ENCODE data around the gene DCANP1.

DCANP1 gene

DNA sequence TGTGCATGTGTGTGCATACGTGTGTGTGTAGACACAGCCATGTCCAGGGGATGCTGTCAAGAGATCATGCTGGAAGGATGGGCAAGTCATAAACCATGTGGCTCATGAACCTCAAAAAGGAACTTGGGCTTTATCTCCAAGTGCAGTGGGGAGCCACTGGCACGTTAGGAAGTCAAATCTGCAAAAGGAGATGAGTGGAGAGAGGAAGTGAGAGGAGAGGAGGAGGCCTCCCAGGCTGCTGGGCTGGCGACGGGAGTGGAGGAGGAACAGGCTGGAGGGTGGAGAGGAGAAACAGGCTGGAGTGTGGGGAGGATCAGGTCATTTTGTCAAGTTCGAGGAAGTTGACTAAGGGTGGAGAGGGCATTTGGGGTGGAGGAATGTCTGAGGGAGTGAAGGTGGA is 34.2 kb upstream of the DCANP1 start:
- DNase-seq (ENCODE audit: extremely low read depth in 1 of 2, low read depth in 1 of 2), result no peak

DNA sequence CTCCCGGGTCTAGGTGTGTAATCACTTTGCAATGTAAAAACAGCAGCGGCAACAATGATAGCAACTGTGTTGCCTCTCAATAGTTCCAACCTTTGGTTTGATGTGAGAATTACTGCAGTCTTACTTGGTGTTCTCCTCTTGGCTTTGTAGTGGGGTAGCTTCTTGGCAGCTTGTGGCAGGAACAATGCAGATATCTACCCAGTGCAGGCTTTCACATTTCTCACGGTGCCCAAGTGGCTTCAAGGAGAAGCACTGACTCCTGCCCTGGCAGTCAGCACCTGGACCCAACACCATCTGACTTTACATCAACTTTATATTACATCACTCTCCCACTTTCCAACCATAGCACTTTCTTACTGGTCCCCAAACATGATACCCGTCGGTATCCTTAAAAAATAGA is 33.4 kb upstream of the DCANP1 start:
- DNase-seq (ENCODE audit: extremely low read depth in 1 of 2, low read depth in 1 of 2), result no peak

DNA sequence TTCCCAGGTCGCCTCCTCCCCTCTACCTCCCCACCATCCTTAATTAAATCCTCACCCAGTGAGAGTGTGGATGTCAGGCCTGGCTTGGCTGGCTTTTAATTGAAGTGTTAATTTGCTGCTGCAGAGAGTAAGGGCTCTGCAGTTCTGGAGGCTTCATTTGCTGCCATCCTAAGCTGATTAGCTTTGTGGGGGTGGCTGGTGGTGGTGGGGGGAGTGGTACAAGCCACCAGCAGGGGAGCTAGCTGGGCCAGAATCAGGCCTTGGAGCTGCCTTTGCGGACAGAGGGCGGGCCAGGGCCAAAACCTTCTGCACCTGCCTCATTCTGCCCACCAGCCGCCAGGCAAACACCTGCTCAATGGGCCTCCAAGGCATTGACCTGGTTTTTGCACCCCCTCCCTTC is 31.8 kb upstream of the DCANP1 start:
- no peak for DNase-seq (ENCODE audit: extremely low read depth in 1 of 2, low read depth in 1 of 2)

DNA sequence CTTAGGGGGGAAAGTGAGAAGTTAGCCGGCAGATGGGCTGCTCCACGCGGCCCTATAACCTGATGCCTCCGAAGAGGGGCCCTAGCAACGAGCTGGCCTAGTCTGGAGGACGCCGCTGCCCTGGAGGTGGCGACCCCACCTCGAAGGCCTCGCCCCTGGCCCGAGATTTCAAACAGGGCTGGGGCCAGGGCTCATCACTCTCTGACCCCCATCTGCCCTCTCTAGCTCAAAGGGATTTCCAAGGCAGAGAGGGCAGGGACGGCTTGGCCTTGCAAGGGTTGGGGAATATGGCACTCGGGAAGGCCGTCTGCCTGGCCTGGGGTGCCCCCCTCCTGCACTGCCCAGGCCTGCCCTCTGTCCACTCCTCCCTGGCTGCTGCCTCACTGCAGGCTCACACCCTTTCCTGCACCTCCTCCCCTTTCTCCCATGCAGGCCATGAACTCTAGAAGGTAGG is 30.5 kb upstream of the DCANP1 start:
- DNase-seq (ENCODE audit: extremely low read depth in 1 of 2, low read depth in 1 of 2), result no peak

DNA sequence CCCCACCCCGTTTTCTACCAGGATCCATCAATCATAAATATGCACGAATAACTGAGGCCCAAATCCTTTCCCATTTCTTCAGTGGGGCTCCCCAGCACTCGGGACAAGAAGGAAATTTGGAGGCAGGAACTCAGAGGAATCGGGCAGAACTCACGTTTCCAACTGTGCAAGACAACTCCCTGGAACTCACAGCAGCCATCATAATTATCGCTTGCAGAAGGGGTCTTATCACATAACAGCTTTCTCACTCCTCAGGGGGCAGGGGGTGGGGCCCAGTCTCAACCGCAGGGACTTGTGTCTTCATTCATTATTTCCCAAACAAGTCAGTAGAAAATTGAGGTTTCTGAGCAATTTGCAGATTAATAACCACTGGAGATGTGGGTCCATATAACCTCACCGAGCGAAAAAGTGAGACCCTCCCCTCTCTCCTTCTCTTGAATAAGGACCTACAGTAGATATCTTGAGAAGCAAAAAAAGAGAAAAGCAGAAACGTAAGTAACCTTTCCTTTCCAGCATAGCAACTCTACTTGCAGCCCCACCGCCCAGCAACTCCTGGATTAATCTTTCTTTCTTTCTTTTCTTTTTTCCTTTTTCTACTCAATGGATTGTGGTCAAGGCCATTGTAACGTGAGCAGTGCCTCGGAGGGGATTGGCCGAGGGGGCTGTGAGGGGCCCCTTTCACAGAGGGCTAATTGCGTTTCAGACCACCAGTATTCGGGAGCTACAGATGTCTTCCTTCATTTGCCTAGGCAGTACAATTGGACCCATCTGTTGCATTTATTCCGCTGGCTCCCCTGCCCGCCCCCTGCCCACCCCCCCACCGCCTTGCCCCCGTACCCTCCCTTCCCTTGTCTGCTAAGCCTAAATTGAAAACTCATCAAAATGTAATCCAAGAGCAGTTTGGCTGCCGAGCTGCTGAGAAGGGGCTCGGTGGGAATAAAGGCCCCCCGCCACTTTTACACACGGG is 29.8 kb upstream of the DCANP1 start:
- no peak for DNase-seq (ENCODE audit: extremely low read depth in 1 of 2, low read depth in 1 of 2)

DNA sequence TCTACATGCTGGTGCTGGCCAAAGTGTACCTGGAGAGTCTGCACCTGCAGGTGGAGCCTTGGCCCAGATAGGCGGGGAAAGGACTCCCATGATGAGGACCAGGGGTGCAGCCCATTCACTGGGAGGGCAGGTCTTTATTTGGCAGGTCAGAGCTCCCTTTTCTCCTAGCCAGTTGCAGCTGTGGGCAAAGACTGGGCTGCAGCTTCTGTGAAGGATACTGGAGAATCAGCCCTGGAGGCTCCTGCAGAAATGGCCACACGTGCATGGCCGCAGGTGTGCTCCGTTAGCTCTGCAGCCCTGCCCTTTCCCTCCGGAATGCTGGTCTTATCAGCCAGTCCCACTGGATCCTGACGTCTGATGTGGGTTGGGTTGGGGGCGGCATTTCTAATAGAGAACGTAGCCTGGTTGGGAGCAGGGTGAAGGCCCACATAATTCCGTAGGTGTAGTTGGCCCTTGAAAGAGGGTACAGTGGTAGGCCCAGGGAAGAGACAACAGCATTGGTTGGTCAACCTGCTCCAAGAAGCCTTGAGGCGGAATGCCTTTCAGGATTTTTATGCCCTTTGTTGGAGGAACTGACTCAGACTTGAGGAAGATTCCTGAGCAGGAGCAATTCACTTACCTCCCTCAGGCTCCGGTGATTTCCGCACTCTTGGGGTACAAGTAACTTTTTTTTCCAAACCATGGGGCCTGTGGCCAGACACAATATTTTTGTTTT is 27.0 kb upstream of the DCANP1 start:
- no peak for DNase-seq (ENCODE audit: extremely low read depth in 1 of 2, low read depth in 1 of 2)

DNA sequence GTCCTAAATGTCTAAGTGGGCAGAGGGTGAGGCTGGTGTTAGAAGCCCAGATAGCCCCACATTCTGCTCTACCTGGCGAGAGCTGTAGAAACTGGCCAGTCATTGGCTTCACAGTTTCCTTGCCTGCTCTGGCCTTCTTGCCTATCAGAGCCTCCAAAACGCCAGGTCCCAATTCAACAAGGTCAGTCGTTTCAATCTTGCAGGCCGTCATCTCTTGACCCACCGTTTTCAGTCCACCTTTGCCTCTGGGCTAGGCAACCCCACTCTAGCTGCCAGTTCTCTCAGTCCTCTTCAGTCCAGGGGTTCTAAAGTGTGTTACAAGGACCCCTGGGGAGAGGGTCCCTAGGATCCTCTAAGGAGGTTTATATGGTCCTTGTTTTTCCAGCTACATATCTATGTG is 25.0 kb upstream of the DCANP1 start:
- DNase-seq (ENCODE audit: extremely low read depth in 1 of 2, low read depth in 1 of 2), result no peak

DNA sequence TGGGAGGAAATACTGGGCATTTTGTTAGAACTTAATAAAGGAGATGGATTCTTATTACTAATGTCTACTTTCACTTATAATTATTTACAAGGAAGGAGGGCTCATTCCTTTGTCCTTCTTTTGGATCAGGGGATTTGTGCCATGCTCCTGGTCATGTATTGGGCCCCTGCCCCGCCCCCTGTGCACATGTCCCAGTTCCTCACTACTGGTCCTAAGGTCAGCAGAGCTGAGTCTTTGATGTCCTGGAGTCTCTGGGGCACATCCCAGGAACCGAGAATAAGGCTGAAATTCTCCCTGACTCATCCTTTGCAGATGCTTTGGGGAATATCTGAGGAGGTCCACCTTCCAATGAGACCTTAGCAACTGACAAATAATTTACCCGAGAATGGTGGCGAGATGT is 24.6 kb upstream of the DCANP1 start:
- DNase-seq (ENCODE audit: extremely low read depth in 1 of 2, low read depth in 1 of 2), result no peak

DNA sequence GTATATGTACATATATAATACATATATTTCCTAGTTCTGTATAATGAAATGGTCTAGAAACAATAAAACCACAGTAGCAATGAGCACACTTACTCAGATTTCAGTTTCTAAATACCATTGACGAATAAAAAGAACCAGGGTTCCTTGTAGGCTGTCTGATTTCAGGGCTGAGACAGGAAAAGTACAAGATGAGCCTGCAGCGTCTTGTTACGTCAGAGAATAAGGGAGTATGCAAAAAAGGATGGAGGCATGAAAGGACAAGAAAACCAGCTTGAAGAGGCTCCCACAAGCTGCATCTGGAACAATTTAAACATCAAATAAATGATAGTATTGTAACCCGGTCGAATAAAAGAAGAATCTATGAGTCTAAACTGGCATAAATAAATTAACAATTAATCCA is 22.8 kb upstream of the DCANP1 start:
- DNase-seq (ENCODE audit: extremely low read depth in 1 of 2, low read depth in 1 of 2), result no peak

DNA sequence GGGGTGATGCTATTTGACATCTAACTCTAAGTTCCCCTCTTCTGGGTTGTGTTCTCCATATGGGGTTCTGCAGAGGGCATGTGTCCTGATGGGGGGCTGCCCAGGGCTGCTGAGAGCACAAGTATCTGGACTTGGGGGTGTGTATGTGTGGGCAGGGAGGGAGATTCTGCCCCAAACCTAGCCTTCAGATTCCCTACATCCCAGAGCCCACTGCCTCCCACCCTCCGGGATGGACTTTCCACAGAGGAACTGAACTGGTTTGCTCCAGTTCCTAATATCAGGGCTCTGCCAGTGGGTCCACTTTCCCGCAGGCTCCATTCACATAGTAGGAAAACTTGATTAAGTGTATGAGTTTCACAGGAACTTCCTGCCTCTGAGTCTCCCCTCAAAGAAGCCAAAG is 21.4 kb upstream of the DCANP1 start:
- DNase-seq (ENCODE audit: extremely low read depth in 1 of 2, low read depth in 1 of 2), result no peak

DNA sequence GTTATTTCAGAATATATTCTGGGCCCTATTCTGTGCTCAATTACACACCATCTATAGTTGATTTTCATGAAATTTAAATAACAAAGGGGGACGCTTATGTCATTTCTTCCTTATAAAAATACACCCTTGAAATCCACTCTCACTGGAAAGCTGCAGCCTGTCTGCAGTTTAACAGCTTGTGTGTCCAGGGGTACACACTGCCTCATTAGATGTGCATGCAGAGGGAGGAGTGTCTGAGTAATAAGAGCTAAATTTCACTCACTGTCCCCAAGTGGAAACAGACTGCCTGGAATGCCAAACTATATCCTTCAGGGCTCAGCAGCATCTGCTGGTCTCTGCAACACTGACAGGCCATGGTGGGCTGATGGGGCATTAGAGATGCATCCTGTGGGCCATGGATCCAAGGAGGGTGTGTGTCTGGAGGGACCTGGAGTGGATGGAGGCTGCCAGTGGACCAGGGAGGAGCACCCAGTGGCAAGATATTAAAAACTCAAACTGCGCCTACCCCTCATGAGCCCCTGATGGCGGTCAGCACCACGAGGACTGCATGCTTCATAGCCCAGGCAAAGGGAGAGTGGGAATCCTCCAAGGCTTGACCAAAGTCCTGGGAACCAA is 20.8 kb upstream of the DCANP1 start:
- no peak for DNase-seq (ENCODE audit: extremely low read depth in 1 of 2, low read depth in 1 of 2)

DNA sequence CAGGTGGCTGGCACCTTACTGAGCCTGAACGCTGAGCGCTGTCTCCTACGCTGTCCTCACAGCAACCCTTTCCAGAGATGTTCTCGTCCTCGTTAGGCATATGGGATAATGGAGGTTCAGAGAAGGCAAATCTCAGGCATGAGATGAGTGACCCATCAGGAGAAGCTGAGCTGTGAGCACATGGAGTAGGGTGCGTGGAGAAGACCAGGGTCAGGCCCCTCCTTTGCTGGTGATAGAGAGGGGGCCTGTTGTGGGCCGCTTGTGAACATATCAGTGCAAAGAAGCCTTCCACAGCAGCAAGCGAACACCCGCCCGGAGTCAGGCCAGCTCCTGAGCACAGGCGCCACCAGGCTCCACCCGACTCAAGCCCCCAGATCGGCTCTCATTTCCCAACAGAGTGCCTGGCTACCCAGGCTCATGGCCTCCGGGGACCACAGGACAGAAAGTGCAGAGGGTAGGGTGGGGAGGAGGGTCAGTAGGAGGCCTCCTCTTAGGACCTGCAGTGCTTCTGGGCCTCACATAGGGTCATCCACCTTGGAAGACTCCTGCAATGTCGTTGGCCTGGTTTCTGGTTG is 20.0 kb upstream of the DCANP1 start:
- DNase-seq (ENCODE audit: extremely low read depth in 1 of 2, low read depth in 1 of 2), result no peak

DNA sequence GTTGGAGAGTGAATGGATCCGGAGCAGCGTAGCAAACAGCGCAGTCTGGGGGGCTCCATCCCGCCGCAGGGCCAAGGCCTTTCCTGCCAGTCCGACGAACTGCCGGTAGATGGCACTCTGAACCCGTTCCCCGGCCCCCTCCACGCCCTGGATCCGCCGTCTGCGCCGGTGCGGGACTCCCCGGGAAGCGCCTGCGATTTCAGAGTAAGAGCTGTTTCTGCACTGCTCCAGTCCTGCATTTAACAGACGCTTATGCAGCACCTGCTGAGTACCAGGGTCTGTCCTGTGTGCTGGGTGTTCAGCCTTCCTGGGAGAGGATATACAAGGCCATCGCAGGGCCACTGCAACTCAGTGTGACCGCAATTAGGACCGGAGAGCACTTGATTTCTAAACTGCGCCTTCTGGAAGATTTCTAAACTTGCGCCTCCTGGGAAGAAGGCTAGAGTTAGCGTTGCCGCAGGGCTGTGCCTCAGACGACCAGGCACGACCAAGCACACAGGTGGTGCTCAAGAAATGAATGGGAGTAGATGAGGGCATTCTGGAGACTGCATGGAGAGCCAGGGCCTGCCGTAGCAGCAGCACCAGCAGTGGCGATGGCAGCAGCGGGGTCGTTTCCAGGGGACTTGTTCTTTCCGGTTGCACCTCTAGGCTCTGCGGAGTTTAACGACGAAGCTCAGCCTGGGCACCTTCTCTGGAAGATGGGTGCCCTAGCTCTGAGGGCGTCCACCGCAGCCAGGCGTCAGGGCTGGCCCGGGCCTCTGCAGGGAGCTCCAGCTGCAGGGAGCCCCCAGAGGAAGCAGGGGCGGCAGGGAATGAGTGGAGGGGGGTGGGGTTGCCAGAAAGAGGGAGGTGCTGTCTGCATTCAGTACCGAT is 19.3 kb upstream of the DCANP1 start:
- DNase-seq (ENCODE audit: extremely low read depth in 1 of 2, low read depth in 1 of 2), result peak; percentile 27 to 42

DNA sequence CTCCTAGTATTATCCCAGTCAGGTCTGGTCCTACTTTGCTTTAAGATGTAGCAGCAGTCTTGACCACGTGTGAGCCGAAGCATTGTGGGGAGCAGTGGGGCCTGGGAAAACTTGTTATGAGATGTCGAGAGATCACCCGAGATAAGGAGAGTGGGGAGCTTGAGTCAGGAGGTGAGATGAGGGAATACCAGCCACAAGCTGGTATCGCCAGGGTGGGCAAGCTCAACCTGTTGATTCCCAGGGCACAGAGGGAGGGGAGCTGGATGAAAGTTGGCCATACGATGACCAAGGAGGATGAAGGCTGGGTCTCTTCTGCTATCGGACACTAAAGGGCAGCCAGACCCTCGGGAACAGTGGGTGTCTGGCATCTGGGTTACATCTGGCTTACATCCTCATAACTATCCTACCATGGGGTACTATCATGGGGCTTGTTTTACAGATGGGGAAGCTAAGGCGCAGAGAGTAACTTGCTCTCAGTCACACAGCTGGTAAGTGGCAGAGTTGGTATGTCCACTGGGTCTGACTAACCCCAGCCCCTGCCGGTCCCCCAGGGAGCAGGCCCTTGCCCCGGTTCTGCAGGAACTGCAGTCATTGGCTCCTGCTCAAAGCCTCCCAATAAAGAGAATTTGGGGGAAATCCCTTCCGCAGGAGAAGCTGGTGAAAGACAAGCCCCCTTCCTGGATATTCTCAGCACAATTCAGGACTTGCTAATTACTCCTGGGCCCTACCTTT is 18.4 kb upstream of the DCANP1 start:
- no peak for DNase-seq (ENCODE audit: extremely low read depth in 1 of 2, low read depth in 1 of 2)

DNA sequence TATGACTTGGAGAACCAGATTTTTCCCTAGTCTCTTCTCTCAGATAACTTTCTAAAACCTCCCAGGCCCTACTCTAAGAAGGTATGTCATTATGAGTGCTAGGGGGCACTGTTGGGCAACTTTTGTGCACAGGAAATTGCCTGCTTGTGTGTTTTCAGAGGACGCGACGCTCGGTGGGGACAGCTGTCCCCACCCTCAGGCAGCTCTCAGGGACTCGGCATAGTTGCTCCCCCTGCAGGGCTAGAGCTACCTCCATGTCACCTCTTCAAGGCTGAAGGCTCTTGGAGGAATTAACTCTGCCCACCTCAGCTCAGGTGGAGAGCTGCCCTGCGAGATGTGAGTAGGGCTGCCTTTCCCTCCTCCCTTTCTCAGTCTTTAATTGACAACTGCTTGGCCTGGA is 15.2 kb upstream of the DCANP1 start:
- peak in 1 of 2 donors; percentile 39 for DNase-seq (ENCODE audit: extremely low read depth in 1 of 2, low read depth in 1 of 2)

DNA sequence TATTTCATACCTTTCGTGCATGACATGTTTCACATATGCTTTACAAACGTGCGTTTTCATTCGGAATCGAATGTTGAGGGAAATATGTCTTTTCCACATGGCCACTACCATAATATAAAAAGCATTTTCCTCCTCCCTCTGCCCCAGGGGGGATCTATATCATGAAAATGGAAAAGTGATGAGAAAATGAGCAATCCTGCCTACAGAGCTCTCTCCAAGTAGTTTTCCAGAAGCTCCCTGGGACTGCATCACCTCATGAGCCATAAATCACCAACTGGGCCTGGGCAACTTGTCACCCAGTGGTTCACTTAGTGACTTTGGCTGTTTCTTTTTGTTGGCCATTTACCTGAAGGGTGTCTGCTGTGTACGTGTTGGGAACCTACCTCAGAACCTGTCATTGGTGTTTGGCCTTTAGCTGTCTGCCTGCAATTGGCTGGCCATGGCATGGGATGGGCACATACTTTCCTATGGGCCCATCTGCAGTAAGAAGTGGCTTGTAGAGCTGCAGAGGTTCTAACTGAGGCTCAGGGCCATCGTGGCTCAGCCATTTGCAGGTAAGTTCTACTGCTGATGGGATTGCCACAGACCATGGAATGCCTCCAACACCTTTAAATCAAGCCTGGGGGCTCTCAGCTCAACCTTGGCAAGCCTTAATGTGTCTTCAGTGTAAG is 14.5 kb upstream of the DCANP1 start:
- DNase-seq (ENCODE audit: extremely low read depth in 1 of 2, low read depth in 1 of 2), result no peak

DNA sequence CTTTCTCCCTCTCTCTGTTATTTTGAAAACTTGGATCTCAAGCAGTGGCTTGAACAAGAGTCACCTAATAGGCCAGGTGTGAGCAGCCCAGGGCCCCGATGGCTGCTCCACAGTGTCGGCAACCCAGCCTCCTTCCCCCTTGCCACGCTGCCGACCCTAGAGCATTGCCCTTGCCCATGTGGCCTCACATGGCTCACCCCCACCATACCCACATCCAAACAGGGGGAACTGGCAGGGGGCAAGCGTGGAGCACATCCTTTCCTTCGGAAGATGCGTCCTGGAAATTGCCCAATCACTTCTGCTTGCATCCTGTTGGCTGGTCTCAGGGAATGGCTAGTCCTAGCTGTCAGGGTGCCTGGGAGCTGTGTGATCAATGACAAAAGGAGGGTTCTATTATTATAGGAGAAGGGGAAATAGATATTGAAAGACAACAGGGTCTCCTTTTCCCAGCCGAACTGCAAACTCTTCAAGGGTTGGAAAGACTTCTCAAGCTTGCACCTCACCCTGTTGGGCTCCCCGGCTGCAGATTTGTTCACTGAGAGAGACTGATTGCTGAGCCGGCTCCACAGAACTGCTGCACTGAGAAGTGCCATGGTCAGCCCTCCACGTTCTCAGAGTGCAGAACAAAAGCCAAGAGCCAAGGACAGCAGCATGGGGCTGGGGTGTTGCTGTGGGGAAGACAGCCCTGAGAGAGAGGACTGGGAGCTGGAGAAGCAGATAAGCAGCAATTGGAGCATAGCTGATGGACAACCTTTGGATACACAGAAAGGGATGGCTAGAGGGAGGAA is 13.3 kb upstream of the DCANP1 start:
- no peak for DNase-seq (ENCODE audit: extremely low read depth in 1 of 2, low read depth in 1 of 2)

DNA sequence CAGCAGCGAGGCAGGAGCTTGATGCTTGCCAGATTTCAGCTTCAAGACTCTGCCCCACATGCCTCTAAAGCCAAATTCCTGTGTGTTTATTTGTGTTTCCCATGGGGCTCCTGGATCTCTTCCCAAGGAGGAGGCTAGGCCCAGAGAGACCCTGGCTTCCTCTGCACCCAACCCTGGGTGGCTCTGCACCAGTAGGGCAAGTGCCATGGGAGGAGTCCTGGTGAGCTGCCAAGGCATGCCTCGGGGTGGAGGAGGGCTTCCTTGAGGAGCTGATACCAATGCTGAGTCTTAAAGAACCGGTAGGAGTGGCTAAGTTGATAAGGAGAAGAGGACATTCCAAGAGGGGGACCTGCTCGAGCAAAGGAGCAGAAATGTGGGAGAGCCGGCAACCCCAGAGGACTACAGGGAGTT is 11.8 kb upstream of the DCANP1 start:
- DNase-seq (ENCODE audit: extremely low read depth in 1 of 2, low read depth in 1 of 2), result no peak
